Peyer's patch (tissue), 4 donors: ENCODE data around the gene TRAP1.

Experiments
- POLR2A ChIP-seq, 2 donors: fragments of 450-650 bp; IDR thresholded peaks; one replicate each; pipeline ENCODE4 v1.5.1; 2017; ENCODE audit warnings: antibody characterized with exemption in 2 of 2, mild to moderate bottlenecking in 2 of 2, moderate library complexity in 2 of 2
- TF ChIP-seq, protein P1 (sequence below), 6 experiments: fragments of 450-650 bp in 4 of 6; fragments of 200-600 bp in 2 of 6; sonication (generic) in 1 of 6; IDR thresholded peaks; one replicate each; pipeline ENCODE4 v1.5.1; 2017 to 2019; ENCODE audit warnings: antibody characterized with exemption in 6 of 6, mild to moderate bottlenecking in 3 of 6, moderate library complexity in 1 of 6

DNA sequence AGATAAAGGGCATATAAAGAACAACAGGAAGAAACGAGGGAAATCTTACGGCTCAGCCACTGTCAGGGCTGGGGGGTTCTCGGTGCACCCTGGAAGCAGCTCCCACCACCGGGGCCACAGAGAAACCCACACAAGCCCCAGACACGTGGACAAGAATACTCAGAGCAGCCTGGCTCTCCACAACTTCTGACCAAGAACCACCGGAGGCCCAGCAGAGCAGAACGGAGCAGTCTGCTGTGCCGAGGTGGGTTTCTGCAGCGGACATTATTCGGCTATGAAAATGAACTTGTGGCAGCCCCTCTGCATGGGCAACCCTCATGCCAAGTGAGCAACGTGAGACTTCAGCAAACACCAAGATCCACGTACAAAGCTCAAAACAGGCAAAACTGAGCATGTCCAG lies 56.0 kb downstream of the TRAP1 start:
- no peak for TF ChIP-seq POLR2A (IDR thresholded peaks at IDR 0.05)
- TF ChIP-seq, protein P1, sequence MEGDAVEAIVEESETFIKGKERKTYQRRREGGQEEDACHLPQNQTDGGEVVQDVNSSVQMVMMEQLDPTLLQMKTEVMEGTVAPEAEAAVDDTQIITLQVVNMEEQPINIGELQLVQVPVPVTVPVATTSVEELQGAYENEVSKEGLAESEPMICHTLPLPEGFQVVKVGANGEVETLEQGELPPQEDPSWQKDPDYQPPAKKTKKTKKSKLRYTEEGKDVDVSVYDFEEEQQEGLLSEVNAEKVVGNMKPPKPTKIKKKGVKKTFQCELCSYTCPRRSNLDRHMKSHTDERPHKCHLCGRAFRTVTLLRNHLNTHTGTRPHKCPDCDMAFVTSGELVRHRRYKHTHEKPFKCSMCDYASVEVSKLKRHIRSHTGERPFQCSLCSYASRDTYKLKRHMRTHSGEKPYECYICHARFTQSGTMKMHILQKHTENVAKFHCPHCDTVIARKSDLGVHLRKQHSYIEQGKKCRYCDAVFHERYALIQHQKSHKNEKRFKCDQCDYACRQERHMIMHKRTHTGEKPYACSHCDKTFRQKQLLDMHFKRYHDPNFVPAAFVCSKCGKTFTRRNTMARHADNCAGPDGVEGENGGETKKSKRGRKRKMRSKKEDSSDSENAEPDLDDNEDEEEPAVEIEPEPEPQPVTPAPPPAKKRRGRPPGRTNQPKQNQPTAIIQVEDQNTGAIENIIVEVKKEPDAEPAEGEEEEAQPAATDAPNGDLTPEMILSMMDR (IDR thresholded peaks at IDR 0.05), result no peak
